HG02840 (cell line): ENCODE data around the gene GLRX.
"Not testable (repeated sequence)": the region's sequence is repeated elsewhere in the genome, so short reads cannot be mapped to it uniquely, and the experiment has no call there.

ENCODE experiments used
- ATAC-seq: cut with Tn5 transposase; IDR thresholded peaks from one replicate; pipeline ENCODE4 v1.9.1; 2021; ENCODE audit warnings: mild to moderate bottlenecking, moderate library complexity, moderate number of reproducible peaks; ENCODE audit not compliant: unreplicated experiment, low FRiP score

Gene GLRX

DNA sequence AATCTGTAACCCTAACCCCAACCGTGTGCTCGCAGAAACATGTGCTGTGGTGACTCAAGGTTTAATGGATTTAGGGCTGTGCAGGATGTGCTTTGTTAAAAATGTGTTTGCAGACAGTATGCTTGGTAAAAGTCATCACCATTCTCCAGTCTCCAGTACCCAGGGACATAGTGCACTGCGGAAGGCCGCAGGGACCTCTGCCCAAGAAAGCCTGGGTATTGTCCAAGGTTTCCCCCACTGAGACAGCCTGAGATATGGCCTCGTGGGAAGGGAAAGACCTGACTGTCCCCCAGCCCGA is 11.5 kb downstream of the GLRX start:
- not testable (repeated sequence) for ATAC-seq

DNA sequence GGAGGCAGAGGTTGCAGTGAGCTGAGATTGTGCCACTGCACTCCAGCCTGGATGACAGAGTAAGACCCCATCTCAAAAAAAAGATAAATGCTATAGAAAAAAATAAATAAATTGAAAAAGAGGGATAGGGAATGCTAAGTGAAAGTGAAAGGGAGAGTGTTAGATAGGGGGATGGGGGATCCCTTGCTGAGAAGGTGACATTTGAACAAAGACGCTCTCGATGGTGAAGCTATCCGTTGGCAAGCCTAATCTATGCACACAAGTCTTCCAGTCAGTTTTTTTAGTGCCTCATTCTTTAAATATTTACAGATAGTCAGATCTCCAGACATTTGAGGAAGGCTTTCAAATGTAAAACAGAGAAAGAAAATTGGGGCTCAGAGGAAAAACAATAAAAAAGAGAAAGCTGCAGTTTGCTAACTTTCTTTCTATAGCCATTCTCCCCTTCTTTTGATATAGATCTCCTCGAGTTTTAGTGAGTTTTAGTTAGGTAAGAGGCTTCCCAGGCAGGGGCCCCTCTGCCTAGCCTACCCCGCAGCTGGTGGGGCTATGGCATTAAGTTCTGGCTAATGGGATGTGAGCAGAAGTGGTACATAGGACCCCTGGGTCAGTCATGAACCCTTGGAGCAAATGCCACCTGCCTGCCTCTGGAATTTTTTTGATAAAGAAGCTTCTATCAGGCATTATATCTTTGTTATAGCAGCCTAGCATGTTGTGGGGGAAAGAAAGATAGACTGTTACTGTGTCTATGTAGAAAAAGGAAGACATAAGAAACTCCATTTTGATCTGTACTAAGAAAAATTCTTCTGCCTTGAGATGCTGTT is 12.0 kb downstream of the GLRX start:
- no peak for ATAC-seq

DNA sequence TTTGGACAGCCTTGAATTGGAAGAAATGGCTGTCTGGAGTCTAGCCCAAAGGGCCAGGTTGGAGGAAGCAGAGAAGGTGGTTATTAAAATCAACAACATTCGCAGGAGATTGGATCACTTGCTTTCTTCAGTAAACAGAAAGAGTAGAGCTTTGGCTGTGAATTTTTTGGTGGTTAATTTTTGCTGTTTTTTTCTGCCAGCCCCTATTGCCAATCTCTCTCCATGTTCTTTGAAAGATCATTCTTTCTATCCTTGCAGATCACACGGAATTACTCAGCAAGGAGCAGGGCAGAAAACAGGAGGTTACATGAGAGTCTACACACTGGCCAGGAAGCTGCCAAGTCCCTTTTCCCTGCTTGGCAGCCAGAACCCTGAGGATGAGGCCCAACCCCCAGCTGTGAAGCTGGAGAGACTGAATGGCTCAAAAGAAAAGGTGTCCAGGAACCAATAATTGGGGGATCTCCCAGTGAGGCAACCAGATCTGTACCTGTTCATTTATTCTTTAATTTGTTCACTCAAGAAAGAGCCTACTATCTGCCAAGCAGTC is 13.0 kb downstream of the GLRX start:
- ATAC-seq, result no peak

DNA sequence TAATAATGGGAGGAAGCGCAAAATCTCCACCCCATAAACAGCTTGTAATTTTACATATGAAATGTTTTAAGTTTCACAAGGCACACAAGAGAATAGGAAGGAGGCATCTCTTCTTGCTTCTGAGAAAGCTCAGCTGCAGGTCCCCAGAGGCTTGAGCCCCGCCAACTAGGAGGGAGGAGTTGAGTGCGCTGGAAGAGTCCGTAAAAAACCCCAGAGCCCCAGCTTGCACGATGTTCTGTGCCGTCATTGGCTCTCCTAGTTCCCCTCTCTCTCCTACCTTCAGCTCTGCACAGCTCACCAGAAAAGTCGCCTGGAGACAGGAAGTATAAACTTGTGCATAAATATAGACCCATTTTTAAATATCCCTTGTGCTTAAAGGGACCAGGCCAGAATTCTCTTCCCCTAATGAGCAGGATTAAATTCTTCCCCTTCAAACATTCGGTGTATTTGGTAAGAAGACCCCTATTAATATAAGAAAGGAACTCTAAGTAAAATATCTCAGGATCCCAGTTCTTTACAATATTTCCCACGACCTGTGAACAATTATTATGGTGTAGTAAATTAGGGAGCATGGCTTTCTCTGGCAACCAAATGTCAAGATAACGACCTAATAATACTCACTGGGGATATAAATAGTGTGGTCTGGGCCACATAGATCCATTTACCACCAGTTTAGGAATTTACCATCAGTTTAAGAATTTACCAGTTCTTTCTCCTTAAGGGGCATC is 13.7 kb downstream of the GLRX start:
- ATAC-seq, result peak; percentile 100

DNA sequence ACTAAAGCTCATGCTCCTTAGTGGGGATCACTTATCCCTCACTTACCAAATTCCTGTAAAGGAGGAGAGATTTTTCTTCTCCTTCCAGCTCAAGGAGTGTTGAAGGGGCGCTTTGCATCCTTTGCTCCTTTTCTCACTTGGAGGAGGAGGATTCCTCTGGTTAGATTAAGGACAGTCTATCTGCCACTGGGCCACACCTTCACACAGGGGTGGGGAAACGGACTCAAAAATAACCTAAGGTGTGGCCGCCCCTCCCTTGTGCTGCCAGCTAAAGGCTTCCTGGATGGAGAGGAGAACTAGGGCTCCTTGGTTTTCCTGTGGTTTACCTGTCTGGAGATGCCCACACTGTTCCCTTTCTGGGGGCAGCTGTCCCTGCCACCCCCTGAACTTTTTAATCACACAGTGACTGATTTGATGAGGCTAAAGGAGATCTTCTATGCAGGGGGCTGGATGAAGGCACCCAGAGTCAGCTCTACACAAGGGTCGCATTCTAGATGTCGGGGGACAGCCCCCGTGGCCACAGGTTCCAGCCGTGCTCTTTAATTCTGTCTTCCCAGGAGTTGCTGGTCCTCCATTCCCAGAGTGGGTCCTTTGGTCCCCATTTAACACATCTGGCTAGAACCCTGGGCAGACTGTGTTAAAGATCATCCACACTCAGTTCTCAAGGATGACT is 14.4 kb downstream of the GLRX start:
- no peak for ATAC-seq

- no peak for ATAC-seq
Observed at GRCh38 chr5:95806687-95807086, 15.8 kb downstream of the GLRX start.

DNA sequence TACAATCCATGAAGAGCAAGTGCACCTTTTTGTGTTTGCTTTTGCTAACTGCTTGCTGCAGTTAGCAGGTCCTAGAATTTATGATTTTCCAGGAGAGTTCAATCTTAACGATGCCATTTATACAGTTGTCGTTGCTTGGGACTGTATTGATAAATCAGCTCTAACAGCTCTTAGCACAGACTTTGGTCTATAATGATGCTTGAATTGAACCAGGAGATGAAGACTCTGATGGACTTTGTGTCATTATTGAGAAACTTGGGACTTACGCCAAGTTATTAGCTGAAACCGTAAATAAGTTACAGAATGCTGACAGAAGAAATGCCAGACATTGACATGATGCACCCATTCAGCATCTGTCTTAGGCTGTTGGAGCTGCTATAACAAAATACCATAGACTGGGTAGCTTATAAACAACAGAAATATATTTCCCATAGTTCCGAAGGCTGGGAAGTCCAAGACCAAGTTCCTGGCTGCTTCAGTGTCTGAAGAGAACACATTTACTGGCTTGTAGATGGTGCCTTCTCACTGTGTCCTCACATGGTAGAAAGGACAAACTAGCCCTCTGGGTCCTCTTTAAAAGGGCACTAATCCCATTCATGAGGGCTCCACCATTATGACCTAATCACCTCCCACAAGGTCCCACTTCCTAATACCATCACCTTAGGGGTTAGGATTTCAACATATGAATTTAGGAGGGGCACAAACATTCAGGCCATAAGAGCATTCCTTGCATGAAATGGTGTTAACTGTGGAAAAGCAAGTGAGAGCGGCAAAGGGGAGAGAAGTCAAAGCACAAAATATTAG is 17.6 kb downstream of the GLRX start:
- ATAC-seq, result no peak

- no peak for ATAC-seq
Observed at GRCh38 chr5:95803271-95804148, 19.0 kb downstream of the GLRX start.

GRCh38 chr5:95801961-95802360 is 20.6 kb downstream of the GLRX start:
- ATAC-seq, result no peak

DNA sequence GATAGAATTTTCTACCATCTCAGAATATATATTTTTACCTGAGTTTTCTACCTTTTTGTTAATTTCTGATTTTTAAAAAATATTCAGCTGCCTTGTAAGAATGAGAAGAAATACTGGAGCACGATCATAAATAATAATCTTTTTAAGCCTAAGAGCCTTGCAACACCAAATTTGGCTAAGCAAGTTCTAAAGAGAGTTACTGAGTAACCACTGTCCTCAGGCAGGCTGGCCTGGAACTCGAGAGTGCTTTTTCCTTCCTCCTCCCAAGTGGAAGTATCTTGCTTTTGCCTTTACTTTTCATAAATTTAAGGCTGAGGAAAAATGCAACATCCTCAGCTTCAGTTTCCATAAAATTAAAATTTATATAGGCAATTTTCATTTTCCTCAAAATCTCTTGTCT is 21.0 kb downstream of the GLRX start:
- no peak for ATAC-seq

- ATAC-seq, result no peak
Observed at GRCh38 chr5:95800553-95800952, 22.0 kb downstream of the GLRX start.

GRCh38 chr5:95799191-95799835 is 23.2 kb downstream of the GLRX start:
- ATAC-seq, result no peak

- ATAC-seq, result no peak
Observed at GRCh38 chr5:95798545-95798944, 24.0 kb downstream of the GLRX start.

- no peak for ATAC-seq
Observed at GRCh38 chr5:95798048-95798447, 24.5 kb downstream of the GLRX start.

DNA sequence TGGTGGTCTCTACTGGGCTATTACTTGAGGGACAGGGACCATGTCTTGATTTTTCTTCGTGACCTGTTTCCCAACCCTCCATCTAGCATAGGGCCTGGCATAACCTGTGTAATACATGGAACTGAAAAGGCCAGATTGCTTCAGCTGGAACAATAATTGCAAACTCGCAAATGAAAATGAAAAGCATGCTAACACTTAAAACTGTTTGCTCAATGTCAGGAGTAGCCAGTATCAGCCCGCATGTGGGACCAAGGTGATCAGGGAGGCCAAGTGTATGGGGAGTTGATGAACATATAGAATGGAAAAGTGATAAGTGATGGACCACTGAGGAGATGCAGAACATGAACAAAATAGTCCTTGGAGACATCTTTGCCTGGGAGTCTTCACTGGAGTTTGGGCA is 25.2 kb downstream of the GLRX start:
- no peak for ATAC-seq

DNA sequence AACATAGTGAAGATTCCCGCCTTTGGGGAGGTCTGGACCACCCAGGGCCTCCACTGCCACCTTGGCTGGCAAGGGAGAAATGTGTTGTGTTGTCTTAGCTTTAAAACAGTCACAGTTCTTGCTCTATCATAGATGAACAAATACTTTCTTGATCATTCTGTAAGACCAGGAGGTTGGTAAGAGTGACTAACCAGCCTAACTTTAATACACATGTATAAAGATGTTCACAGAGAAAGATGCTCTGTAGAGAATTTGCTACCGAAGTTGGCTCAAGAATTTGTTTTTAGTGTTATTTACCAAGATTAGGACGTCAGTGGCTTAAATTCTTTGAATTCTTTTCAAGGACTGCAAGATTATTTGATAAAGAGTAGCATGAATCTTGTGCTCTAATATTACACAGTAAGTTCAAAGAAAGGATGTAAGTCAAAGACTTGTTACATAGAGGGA is 28.4 kb downstream of the GLRX start:
- ATAC-seq, result no peak

GRCh38 chr5:95791751-95792150 is 30.8 kb downstream of the GLRX start:
- no peak for ATAC-seq

- no peak for ATAC-seq
Observed at GRCh38 chr5:95788493-95788892, 34.0 kb downstream of the GLRX start.

- no peak for ATAC-seq
Observed at GRCh38 chr5:95786821-95787418, 35.6 kb downstream of the GLRX start.
